ENCODE measurements around the gene MRPS30. TPM values are rescaled to one million over a fixed set of nuclear protein-coding genes. Genes with fewer than 3 reads are reported as not detected.

MRPS30 gene
- total and polyA plus RNA-seq, 2 of the 13 experiments (the other 11 are each of a cell fraction or from before 2014, with no cell fraction given), result 36.4 to 67.6 TPM

DNA sequence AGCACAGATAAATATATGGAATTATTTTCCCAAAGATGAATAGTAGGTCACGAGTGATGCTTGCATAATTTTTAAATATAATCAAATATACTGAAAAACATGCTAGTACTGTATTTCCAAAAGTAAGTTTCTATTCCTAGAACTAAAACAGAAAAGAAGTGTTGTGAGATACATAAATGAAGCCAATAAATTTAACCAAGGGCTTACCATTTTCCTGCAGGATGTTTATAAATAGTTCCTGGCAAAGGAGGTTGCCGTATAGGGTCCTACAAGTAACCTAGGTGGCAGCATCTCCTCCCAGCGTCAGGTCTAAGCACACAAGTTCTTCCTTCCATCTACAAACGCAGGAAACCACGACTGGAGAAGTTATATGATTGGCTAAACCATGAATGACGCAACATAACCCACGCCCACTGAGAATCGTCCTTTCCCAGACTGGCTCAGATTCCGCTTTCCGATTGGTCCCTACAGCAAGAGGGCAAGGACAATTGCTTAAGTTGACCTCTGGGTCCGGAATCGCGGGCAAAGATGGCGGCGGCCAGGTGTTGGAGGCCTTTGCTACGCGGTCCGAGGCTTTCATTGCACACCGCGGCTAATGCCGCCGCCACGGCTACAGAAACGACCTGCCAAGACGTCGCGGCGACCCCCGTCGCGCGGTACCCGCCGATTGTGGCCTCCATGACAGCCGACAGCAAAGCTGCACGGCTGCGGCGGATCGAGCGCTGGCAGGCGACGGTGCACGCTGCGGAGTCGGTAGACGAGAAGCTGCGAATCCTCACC lies at the start of gene MRPS30 (continued):
- peak; percentile 70; the same call in 1 of the 2 replicates for TF ChIP-seq ZNF547 (CRISPR knock-in tag; IDR thresholded peaks at IDR 0.05)
- TF ChIP-seq RERE (CRISPR knock-in tag; IDR thresholded peaks at IDR 0.05; ENCODE audit: low read depth), result no peak
- TF ChIP-seq JUN (CRISPR knock-in tag; IDR thresholded peaks at IDR 0.05), result peak; percentile 18; the same call in 1 of the 2 replicates
- TF ChIP-seq HNRNPL (IDR thresholded peaks at IDR 0.05; ENCODE audit: low read depth, low read length), result 0 out of 2 replicates have a peak, but pooled peaks have one; percentile 28
- TF ChIP-seq, protein P1, sequence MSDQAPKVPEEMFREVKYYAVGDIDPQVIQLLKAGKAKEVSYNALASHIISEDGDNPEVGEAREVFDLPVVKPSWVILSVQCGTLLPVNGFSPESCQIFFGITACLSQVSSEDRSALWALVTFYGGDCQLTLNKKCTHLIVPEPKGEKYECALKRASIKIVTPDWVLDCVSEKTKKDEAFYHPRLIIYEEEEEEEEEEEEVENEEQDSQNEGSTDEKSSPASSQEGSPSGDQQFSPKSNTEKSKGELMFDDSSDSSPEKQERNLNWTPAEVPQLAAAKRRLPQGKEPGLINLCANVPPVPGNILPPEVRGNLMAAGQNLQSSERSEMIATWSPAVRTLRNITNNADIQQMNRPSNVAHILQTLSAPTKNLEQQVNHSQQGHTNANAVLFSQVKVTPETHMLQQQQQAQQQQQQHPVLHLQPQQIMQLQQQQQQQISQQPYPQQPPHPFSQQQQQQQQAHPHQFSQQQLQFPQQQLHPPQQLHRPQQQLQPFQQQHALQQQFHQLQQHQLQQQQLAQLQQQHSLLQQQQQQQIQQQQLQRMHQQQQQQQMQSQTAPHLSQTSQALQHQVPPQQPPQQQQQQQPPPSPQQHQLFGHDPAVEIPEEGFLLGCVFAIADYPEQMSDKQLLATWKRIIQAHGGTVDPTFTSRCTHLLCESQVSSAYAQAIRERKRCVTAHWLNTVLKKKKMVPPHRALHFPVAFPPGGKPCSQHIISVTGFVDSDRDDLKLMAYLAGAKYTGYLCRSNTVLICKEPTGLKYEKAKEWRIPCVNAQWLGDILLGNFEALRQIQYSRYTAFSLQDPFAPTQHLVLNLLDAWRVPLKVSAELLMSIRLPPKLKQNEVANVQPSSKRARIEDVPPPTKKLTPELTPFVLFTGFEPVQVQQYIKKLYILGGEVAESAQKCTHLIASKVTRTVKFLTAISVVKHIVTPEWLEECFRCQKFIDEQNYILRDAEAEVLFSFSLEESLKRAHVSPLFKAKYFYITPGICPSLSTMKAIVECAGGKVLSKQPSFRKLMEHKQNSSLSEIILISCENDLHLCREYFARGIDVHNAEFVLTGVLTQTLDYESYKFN (CRISPR knock-in tag; conservative IDR thresholded peaks at IDR 0.05), result no peak; the same call in 1 of the 2 replicates
- TF ChIP-seq, protein P2, sequence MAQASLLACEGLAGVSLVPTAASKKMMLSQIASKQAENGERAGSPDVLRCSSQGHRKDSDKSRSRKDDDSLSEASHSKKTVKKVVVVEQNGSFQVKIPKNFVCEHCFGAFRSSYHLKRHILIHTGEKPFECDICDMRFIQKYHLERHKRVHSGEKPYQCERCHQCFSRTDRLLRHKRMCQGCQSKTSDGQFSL (CRISPR knock-in tag; IDR thresholded peaks at IDR 0.05), result no peak
- no peak for TF ChIP-seq KDM4B (CRISPR knock-in tag; IDR thresholded peaks at IDR 0.05)
- peak; percentile 60; the same call in 1 of the 2 replicates for TF ChIP-seq SOX5 (CRISPR knock-in tag; IDR thresholded peaks at IDR 0.05; ENCODE audit: borderline replicate concordance)
- peak; percentile 80; the same call in 1 of the 2 replicates for TF ChIP-seq BCL3 (CRISPR knock-in tag; IDR thresholded peaks at IDR 0.05)
- TF ChIP-seq, protein P3, sequence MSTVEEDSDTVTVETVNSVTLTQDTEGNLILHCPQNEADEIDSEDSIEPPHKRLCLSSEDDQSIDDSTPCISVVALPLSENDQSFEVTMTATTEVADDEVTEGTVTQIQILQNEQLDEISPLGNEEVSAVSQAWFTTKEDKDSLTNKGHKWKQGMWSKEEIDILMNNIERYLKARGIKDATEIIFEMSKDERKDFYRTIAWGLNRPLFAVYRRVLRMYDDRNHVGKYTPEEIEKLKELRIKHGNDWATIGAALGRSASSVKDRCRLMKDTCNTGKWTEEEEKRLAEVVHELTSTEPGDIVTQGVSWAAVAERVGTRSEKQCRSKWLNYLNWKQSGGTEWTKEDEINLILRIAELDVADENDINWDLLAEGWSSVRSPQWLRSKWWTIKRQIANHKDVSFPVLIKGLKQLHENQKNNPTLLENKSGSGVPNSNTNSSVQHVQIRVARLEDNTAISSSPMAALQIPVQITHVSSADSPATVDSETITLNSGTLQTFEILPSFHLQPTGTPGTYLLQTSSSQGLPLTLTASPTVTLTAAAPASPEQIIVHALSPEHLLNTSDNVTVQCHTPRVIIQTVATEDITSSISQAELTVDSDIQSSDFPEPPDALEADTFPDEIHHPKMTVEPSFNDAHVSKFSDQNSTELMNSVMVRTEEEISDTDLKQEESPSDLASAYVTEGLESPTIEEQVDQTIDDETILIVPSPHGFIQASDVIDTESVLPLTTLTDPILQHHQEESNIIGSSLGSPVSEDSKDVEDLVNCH (CRISPR knock-in tag; IDR thresholded peaks at IDR 0.05), result no peak
- TF ChIP-seq ZNF619 (CRISPR knock-in tag; IDR thresholded peaks at IDR 0.05), result 0 out of 2 replicates have a peak, but pooled peaks have one; percentile 50
- peak; percentile 66 for TF ChIP-seq SALL1 (CRISPR knock-in tag; IDR thresholded peaks at IDR 0.05)
- TF ChIP-seq, protein P4, sequence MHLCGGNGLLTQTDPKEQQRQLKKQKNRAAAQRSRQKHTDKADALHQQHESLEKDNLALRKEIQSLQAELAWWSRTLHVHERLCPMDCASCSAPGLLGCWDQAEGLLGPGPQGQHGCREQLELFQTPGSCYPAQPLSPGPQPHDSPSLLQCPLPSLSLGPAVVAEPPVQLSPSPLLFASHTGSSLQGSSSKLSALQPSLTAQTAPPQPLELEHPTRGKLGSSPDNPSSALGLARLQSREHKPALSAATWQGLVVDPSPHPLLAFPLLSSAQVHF (CRISPR knock-in tag; IDR thresholded peaks at IDR 0.05), result 0 out of 2 replicates have a peak, but pooled peaks have one; percentile 50
- TF ChIP-seq CCDC6 (CRISPR knock-in tag; IDR thresholded peaks at IDR 0.05), result no peak; the same call in 1 of the 2 replicates

Measured in HepG2 (cell line).